ENCODE results near the gene ZNRF1.

GRCh38 chr16:75088216-75088615, 89.4 kb downstream of the ZNRF1 start:
- no peak for TF ChIP-seq CTCF (IDR thresholded peaks at IDR 0.05; ENCODE audit: control extremely low read depth in 1 of 3, insufficient read depth in 1 of 3, low read depth in 1 of 3, low read length in 3 of 3)
- TF ChIP-seq TEAD4 (IDR thresholded peaks at IDR 0.05; ENCODE audit: low read depth, low read length), result no peak
- TF ChIP-seq YY1 (IDR thresholded peaks at IDR 0.05; ENCODE audit: low read depth, low read length), result no peak
- no peak for TF ChIP-seq EP300 (IDR thresholded peaks at IDR 0.05; ENCODE audit: borderline replicate concordance in 1 of 2, low read depth in 2 of 2, low read length in 2 of 2)
- no peak for TF ChIP-seq ZNF274 (IDR thresholded peaks at IDR 0.05; ENCODE audit: borderline replicate concordance, extremely low read depth, low read length)
- no peak for TF ChIP-seq MAX (IDR thresholded peaks at IDR 0.05)
- no peak for TF ChIP-seq JUN (IDR thresholded peaks at IDR 0.05; ENCODE audit: low read depth, low read length)
- TF ChIP-seq KDM1A (IDR thresholded peaks at IDR 0.05; ENCODE audit: borderline replicate concordance, low read length), result no peak

Data from H1 (cell line).